NCI-H128 (cell line): ENCODE measurements around the gene NOC2L.
A peak's percentile ranks its signal among the peaks of the same experiment; 100 is the strongest.
"Not testable (repeated sequence)": the region's sequence is repeated elsewhere in the genome, so short reads cannot be mapped to it uniquely, and the experiment has no call there.

ENCODE experiments used
- DNase-seq: peaks from one replicate; lab custom pipeline; 2025; ENCODE audit not compliant: unreplicated experiment; lab: John Stamatoyannopoulos, UW

The NOC2L gene

DNA sequence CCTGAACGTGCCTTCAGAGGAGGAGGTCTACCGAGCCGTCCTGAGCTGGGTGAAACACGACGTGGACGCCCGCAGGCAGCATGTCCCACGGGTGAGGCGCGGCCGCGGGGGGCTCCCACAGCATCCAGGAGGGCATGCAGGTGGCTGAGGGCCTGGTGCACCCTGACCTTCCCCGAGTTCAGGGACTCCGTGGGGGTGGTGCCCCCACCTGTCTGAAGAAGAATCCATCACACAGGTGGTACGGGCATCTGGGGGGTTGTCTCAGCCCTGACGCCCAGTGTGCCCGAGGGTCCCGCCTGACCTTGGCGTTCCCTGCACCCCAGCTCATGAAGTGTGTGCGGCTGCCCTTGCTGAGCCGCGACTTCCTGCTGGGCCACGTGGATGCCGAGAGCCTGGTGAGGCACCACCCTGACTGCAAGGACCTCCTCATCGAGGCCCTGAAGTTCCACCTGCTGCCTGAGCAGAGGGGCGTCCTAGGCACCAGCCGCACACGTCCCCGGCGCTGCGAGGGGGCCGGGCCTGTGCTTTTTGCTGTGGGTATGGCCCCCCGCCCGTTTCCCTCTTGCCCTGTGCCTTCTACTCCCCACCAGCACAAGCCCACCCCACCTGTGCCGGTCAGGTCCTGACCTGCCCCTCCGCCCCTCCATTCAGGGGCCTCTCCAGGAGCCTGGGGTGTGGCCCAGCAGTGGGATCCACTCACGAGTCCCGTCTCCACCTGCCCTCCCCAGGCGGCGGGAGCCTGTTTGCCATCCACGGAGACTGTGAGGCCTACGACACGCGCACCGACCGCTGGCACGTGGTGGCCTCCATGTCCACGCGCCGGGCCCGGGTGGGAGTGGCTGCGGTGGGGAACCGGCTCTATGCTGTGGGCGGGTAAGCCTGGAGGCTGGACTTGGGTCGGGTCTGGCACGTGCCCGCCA lies 3.6 kb upstream of the NOC2L start:
- DNase-seq, result no peak

DNA sequence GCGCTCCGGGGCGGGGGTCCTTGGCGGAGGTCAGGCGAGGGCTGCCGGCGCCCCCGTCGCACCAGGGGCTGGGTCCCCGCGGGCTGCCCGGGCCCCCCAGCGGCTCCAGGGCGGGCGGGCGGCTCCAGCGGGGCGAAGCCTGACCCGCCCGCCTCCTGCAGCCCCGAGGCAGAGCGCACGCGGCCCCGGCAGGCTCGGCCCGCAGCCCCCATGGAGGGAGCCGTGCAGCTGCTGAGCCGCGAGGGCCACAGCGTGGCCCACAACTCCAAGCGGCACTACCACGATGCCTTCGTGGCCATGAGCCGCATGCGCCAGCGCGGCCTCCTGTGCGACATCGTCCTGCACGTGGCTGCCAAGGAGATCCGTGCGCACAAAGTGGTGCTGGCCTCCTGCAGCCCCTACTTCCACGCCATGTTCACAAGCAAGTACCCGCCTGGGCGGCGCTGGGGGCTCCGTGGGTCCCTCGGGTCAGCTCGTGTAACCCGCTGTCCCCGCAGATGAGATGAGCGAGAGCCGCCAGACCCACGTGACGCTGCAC lies 2.1 kb upstream of the NOC2L start:
- DNase-seq, result no peak

DNA sequence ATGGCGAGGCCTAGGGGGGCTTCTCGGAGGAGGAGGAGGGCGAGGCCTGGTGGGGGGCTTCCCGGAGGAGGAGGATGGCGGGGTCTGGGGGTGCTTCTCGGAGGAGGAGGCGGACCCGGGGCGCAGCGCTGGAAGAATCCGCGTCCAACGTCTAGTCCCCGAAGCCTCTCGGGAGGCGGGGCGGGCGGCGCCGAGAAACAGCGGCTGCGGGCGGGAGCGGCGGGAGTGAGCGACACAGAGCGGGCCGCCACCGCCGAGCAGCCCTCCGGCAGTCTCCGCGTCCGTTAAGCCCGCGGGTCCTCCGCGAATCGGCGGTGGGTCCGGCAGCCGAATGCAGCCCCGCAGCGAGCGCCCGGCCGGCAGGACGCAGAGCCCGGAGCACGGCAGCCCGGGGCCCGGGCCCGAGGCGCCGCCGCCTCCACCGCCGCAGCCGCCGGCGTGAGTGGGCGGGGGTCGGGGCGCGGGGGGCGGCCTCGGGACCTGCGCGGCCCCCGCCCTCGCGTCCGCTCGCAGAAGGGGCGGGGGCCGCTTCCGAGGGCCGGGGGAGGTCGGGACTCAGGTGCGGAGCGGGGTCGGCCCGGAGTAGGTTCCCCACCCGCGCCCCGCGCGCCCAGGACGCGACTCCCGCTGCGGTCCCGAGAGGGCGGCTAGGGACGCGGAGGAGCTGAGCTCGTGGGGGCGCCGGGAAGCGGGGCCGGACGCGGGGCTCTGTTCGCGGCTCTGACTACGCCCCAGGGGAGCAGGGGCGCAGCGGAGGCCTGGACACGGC lies 1.5 kb upstream of the NOC2L start, which contains the start of gene KLHL17:
KLHL17 (plus strand) TSS at position 222 of the 769 bp plus-strand sequence; CDS start at position 332, 110 bp downstream.
- DNase-seq, result peak; percentile 41

GRCh38 chr1:959731-960362 lies 791 bp upstream of the NOC2L start:
- DNase-seq, result no peak

DNA sequence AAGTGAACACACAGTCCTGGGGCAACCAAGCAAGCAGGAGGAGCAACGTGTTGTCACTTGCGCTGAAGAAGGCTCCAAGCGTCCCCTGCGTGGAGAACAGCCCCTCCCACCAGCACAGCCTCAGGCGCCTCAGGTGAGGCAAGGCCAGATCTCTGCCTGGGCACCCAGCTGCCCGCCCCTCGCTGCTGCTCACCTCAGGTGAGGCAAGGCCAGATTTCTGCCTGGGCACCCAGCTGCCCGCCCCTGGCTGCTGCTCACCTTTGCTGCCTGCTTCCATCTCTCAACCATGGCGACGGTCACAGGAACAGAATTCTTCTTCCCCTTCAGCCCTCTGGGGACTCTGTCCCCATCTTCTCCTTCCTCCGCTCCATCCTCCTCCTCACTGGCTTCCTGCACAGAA lies 2.4 kb downstream of the NOC2L start:
- DNase-seq, result no peak

DNA sequence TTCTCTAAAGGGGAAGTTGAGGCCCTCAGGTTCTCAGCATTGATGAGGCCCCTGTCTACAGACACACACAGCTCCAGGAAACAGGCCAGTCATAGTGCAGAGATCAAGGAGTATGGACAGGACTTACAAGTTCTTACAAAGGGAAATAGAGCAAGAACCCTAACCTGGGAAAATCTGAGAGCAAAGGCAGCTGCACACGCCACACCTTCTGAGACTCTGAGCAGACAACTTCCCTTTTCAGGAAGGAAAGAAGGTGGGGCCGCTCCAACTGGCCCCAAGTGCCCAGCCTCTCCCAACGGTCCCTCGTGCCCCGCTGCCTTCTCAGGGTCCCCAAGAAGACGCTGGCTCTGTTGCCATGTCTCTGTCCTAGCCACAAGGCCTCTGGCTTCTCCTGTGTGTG lies 3.6 kb downstream of the NOC2L start:
- DNase-seq, result no peak

DNA sequence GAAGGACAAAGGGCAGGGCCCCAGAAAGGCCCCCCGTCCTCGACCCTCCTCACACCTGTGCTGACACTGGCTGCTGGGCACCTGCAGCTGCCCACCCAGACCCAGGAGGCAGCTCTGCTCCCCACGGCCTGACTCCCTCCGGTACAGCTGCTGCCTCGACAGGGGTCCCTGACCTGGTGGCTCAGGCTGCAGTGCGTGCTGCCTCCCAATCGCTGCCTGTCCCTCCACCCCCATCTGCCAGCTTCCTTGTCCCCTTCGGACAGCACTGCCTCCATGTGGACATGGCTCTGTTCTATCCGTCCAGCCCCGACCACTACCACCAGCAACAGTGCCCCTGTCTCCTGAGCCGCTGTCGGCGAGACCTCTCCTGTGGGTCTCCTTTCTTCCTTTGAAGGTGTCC lies 4.1 kb downstream of the NOC2L start:
- no peak for DNase-seq

DNA sequence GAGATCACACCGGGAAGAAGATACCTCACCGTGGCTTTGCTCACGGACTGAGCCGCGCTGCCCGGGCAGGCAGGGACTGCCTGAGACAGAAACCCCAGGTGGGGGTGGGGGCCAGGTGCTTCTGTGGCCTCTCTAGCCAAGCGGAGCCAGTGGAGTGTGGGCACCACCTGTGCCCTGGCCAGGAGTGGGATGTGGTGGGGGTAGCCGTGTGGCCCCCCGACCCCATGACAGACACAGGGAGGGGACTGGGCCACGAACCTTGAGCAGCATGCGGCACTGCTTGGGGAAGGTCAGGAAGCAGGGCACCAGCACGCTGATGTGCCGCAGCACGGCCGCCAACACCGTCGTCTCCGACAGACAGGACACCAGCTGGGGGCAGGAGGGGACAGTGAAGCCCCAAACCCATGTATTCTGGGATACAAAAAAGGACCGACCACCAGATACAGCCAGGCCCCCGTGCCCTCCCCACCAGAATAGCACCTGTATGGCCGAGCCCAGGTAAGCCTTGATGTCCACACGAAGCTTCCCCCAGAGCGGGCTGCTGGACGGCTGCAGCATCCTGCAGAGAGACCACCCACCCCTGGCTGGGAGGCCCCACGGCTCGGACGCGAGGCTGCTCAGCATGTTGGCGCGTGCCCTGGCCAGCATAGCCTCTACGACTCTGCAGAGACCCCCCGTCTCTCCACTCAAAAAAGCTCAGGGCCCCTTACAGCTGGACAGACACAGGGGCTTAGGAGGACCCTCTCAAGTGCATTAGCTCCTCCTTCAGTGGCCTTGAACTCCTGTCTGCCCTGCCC lies 5.3 kb downstream of the NOC2L start:
- DNase-seq, result no peak

DNA sequence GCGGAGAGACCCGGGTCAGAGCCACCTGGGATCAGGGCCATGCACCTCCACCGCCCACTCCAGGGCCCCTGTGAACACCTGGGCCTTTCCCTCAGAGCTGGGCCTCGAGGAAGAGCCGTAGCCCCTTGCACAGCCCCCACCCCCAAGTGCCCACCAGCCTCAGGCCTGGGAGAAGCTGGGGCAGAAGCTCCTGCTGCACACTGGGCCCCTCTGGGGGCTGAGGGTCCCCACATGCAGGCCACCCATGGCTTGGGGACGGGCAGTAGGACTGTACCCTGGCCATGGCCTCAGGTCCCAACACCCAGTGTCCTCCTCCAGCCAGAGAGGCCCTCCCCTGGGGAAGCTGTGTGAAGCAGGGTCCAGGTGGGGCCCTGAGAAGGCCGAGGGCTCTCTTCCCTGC lies 6.5 kb downstream of the NOC2L start:
- DNase-seq, result no peak

GRCh38 chr1:952201-952600 lies 6.9 kb downstream of the NOC2L start:
- DNase-seq, result no peak

DNA sequence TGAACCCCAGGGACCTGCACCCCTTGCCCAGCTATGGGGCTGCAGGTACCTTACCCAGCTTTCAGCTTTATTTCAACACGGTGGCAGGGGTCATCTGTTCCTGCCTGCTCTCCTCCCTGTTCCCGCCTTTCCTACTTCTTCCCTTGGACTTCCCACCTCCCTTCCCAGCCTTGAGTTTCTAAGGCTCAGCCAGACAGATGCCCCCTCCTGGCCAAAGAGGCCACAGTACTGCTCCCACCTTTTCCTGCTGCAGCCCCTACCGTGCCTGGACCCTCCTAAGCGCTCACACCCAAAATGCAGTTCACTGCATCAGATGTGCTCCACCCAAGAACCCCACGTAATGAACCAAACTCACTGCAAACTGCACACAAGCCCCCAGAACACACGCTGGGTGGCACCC lies 7.7 kb downstream of the NOC2L start:
- DNase-seq, result no peak

- DNase-seq, result no peak
Measured at GRCh38 chr1:950881-951280, 8.2 kb downstream of the NOC2L start.

DNA sequence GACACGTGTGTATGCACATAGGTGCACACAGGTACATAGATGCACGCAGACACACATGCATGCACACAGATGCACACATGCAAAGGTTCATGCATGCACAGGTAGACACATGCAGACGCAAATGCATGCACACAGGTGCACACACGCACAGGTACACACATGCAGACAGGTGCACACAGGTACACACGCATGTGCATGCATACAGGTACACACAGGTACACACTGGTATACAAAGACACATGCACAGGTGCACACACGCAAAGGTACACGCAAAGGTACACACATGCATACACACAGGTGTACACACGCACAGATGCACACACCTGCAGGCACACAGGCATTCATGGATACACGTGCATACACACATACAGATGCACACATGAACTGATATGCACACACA lies 8.8 kb downstream of the NOC2L start:
- no peak for DNase-seq

- no peak for DNase-seq
Measured at GRCh38 chr1:947958-948357, 11.1 kb downstream of the NOC2L start.

DNA sequence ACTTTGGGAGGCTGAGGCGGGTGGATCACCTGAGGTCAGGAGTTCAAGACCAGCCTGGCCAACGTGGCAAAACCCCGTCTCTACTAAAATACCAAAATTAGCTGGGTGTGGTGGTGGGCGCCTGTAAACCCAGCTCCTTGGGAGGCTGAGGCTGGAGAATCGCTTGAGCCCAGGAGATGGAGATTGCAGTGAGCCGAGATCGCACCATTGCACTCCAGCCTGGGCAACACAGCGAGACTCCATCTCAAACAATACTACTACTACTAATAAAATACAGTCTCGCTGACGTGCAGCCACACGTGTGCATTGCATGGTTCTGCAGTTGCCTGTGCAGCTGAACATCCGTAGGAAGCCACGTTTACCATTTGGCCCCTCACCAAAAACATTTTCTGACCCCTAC lies 12.2 kb downstream of the NOC2L start:
- DNase-seq, result not testable (repeated sequence)

GRCh38 chr1:945688-946556 lies 13.1 kb downstream of the NOC2L start:
- DNase-seq, result no peak

DNA sequence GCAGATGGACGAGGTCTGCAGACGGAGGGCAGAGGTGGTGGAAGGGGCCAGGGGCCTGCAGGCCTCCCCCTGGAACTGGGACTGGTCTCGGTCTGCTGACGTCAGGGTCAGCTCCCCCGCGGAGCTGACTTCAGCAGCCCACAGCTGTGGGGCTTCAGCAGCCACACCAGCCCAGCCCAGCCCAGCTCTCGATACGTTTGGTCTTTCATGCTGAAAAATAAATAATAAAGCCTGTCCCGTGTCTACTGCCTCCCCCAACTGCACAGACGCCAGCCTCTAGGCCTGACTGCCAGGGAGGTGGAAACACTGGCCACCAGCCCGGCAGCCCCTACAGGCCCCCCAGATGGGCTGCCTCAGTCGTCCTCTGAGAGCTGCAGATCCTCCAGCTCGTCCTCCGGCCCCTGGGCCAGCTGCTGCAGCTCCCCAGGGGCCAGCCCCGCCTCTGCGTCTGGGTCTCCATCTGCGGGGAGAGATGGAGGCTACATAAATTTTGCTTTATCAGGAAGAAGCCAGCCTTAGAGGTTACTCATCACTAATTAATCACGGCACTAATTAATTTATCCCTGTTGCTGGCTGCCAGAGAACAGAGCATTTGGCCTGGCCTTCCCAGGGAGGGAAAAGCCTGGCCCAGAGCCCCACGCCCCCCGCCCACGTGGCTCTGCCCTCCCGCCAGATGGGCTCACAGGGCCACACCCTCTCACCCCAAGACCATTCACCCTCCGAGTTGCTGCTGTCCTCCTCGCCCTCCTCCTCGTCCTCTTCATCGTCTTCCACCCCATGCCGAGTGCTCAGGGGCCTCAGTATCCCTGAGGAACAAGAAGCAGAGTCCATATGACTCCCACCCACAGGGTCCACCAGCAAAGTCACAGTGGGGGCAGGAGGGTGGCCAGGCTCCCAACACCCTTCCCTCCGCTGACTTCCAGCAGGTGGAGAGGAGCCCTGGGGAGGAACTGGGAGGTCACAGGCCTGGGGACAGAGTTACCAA lies 14.4 kb downstream of the NOC2L start:
- DNase-seq, result no peak

- no peak for DNase-seq
Measured at GRCh38 chr1:943545-944340, 15.3 kb downstream of the NOC2L start.
